H9 (cell line): ENCODE measurements around the gene ROBO1. TPM values are rescaled to one million over a fixed set of nuclear protein-coding genes. Genes with fewer than 3 reads are reported as not detected.

Experiments
- DNase-seq: peaks from one replicate; pipeline ENCODE4 v3.0.0-alpha.2; 2017
- H2AFZ ChIP-seq: one replicate; pipeline ENCODE4 v1.6.1; 2013; ENCODE audit warnings: mild to moderate bottlenecking, low read length, control low read depth, moderate library complexity
- H2AK5ac ChIP-seq: 2 replicates; pipeline ENCODE4 v1.6.1; 2013; ENCODE audit warnings: low read length, control low read depth, mixed read lengths; ENCODE audit not compliant: insufficient read length
- H2BK120ac ChIP-seq: one replicate; pipeline ENCODE4 v1.6.1; 2013; ENCODE audit warnings: low read depth, mild to moderate bottlenecking, low read length, control low read depth, inconsistent platforms; ENCODE audit not compliant: poor library complexity, severe bottlenecking
- H2BK12ac ChIP-seq: 2 replicates; pipeline ENCODE4 v1.6.1; 2013; ENCODE audit warnings: low read length, control low read depth, mixed read lengths, low read depth; ENCODE audit not compliant: insufficient read length
- H2BK15ac ChIP-seq: 2 replicates; pipeline ENCODE4 v1.6.1; 2013; ENCODE audit warnings: low read depth, low read length, control low read depth
- H2BK20ac ChIP-seq: one replicate; pipeline ENCODE4 v1.6.1; 2013; ENCODE audit warnings: low read depth, mild to moderate bottlenecking, low read length, control low read depth, inconsistent platforms; ENCODE audit not compliant: poor library complexity, severe bottlenecking
- H2BK5ac ChIP-seq: 2 replicates; pipeline ENCODE4 v1.6.1; 2013; ENCODE audit warnings: low read length, control low read depth, mixed read lengths; ENCODE audit not compliant: insufficient read length
- H3K14ac ChIP-seq: 2 replicates; pipeline ENCODE4 v1.6.1; 2013; ENCODE audit warnings: low read length, control low read depth; ENCODE audit not compliant: insufficient read depth
- H3K18ac ChIP-seq: 2 replicates; pipeline ENCODE4 v1.6.1; 2013; ENCODE audit warnings: low read depth, mild to moderate bottlenecking, mixed read lengths, low read length, control low read depth; ENCODE audit not compliant: insufficient read length
- H3K23ac ChIP-seq: 2 replicates; pipeline ENCODE4 v1.6.1; 2013; ENCODE audit warnings: low read length, control low read depth, mixed read lengths, low read depth; ENCODE audit not compliant: insufficient read length
- H3K23me2 ChIP-seq: 2 replicates; pipeline ENCODE4 v1.6.1; 2013; ENCODE audit warnings: low read depth, mild to moderate bottlenecking, mixed read lengths, low read length, control low read depth; ENCODE audit not compliant: insufficient read length, poor library complexity, severe bottlenecking
- H3K27ac ChIP-seq: 2 replicates; pipeline ENCODE4 v1.5.1; 2013; ENCODE audit warnings: low read length, control low read depth, mixed read lengths, low read depth; ENCODE audit not compliant: insufficient read length
- H3K27me3 ChIP-seq: 2 replicates; pipeline ENCODE4 v1.6.1; 2013; ENCODE audit warnings: low read length, control low read depth, inconsistent platforms; ENCODE audit not compliant: insufficient read depth
- H3K4ac ChIP-seq: 2 replicates; pipeline ENCODE4 v1.6.1; 2013; ENCODE audit warnings: low read depth, mild to moderate bottlenecking, control low read depth, inconsistent platforms, low read length, moderate library complexity
- H3K4me1 ChIP-seq: 2 replicates; pipeline ENCODE4 v1.6.1; 2013; ENCODE audit warnings: low read length, control low read depth, inconsistent platforms; ENCODE audit not compliant: insufficient read depth
- H3K4me2 ChIP-seq: 2 replicates; pipeline ENCODE4 v1.6.1; 2013; ENCODE audit warnings: low read length, control low read depth, mixed read lengths; ENCODE audit not compliant: insufficient read length, insufficient read depth
- H3K56ac ChIP-seq: 2 replicates; pipeline ENCODE4 v1.6.1; 2013; ENCODE audit warnings: low read depth, mild to moderate bottlenecking, mixed read lengths, low read length, control low read depth; ENCODE audit not compliant: insufficient read length
- H3K79me1 ChIP-seq: 2 replicates; pipeline ENCODE4 v1.6.1; 2013; ENCODE audit warnings: low read depth, mild to moderate bottlenecking, moderate library complexity, low read length, control low read depth, inconsistent platforms; ENCODE audit not compliant: insufficient read depth, poor library complexity, severe bottlenecking
- H3K79me2 ChIP-seq: 2 replicates; pipeline ENCODE4 v1.6.1; 2013; ENCODE audit warnings: low read length, control low read depth, inconsistent platforms; ENCODE audit not compliant: insufficient read depth
- H3K9ac ChIP-seq: 2 replicates; pipeline ENCODE4 v1.6.1; 2013; ENCODE audit warnings: low read length, control low read depth, mixed read lengths; ENCODE audit not compliant: insufficient read length; ENCODE audit errors: extremely low read depth
- H3K9me3 ChIP-seq: one replicate; pipeline ENCODE4 v1.6.1; 2013; ENCODE audit warnings: low read depth, low read length, inconsistent platforms; ENCODE audit not compliant: control insufficient read depth
- H3T11ph ChIP-seq: one replicate; pipeline ENCODE4 v1.6.1; 2013; ENCODE audit warnings: mild to moderate bottlenecking, low read length, control low read depth, inconsistent platforms
- H4K20me1 ChIP-seq: one replicate; pipeline ENCODE4 v1.6.1; 2013; ENCODE audit not compliant: control insufficient read depth, insufficient read length, insufficient read depth
- H4K5ac ChIP-seq: 2 replicates; pipeline ENCODE4 v1.6.1; 2013; ENCODE audit warnings: low read depth, mild to moderate bottlenecking, mixed read lengths, low read length, control low read depth; ENCODE audit not compliant: insufficient read length
- H4K8ac ChIP-seq: replicated peaks from 2 replicates; pipeline ENCODE4 v1.6.1; 2013; ENCODE audit warnings: low read length, control low read depth, mixed read lengths, low read depth; ENCODE audit not compliant: insufficient read length
- H4K91ac ChIP-seq: 2 replicates; pipeline ENCODE4 v1.6.1; 2013; ENCODE audit warnings: low read depth, mild to moderate bottlenecking, moderate library complexity, mixed read lengths, low read length, control low read depth; ENCODE audit not compliant: insufficient read length
- H3K27ac Mint-ChIP-seq, 3 experiments: 2 replicates in 2 of 3; 3 replicates in 1 of 3; pipeline ENCODE4 v1.8.0; 2020 to 2021; ENCODE audit warnings: mixed read lengths in 3 of 3, mild to moderate bottlenecking in 1 of 3, moderate library complexity in 1 of 3
- H3K27me3 Mint-ChIP-seq: 2 replicates; pipeline ENCODE4 v1.8.0; 2021; ENCODE audit warnings: low read depth, mild to moderate bottlenecking, moderate library complexity, mixed read lengths
- H3K36me3 Mint-ChIP-seq, 3 experiments: 2 replicates in 2 of 3; 3 replicates in 1 of 3; pipeline ENCODE4 v1.8.0; 2020 to 2021; ENCODE audit warnings: low read depth in 3 of 3, mixed read lengths in 3 of 3; ENCODE audit not compliant: insufficient read depth in 1 of 3
- H3K4me1 Mint-ChIP-seq, 2 experiments: 2 replicates each; pipeline ENCODE4 v1.8.0; 2020; ENCODE audit warnings: mixed read lengths in 2 of 2
- H3K4me3 Mint-ChIP-seq, 2 experiments: 2 replicates in 1 of 2; 3 replicates in 1 of 2; pipeline ENCODE4 v1.8.0; 2020 to 2021; ENCODE audit warnings: mild to moderate bottlenecking in 2 of 2, mixed read lengths in 2 of 2, moderate library complexity in 1 of 2
- H3K9me3 Mint-ChIP-seq, 2 experiments: 2 replicates in 1 of 2; 3 replicates in 1 of 2; pipeline ENCODE4 v1.8.0; 2020; ENCODE audit warnings: mild to moderate bottlenecking in 2 of 2, mixed read lengths in 2 of 2, moderate library complexity in 1 of 2
- WGBS: extraction: QIAGEN DNeasy Blood & Tissue Kit; methylation state at CpG from one replicate; pipeline ENCODE4 v1.1.7; 2013; ENCODE audit warnings: missing lambda C conversion rate, low lambda C conversion rate, mixed read lengths; ENCODE audit not compliant: insufficient read length; ENCODE audit errors: extremely low coverage; 5-methylcytosine and 5-hydroxymethylcytosine counted together
- total RNA-seq: library from RNA; stranded (reverse); gene quantifications from 2 replicates; pipeline ENCODE4 v1.2.1, GENCODE V29; 2021
- TF ChIP-seq, protein P1 (sequence below): fragments of 200-600 bp; sonication (generic); conservative IDR thresholded peaks from 3 replicates; pipeline ENCODE4 v1.8.0; 2021; ENCODE audit warnings: antibody characterized with exemption, mild to moderate bottlenecking

The ROBO1 gene
- total RNA-seq, 1 experiment from 2014 or later, result 62.7 TPM

DNA sequence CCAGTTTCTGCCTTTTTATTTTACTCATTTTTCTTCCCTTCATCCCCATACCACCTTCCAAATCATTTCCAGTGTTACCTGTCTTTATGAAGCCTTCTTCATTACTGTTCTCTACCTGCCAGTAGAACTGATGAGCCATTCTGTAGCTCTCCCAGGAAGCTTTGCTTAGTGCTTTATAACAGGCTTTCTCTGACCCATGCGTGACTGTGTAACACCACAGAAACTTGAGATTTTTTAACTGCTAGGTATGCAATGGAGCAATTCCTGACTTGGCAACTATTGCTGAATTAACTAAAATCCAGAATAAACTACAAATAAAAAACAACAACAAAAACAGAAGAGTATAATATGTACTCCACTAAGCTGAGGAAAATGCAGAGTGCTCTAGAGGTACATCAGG lies 289.2 kb downstream of the ROBO1 start:
- Histone ChIP-seq H3K27me3 (no peaks in the 10 kb centered on the region), H3K79me2 (no peaks in the 10 kb centered on the region), H3K9ac (no peak overlapping the region), H4K5ac (no peak overlapping the region), H3K23ac (no peak overlapping the region), H3K14ac (no peak overlapping the region), H2AK5ac (no peak overlapping the region), H2BK120ac (no peak overlapping the region), H2AFZ (no peak overlapping the region), H2BK5ac (no peak overlapping the region), H3K23me2 (no peaks in the 10 kb centered on the region), H3K56ac (no peak overlapping the region), H3K9me3 (no peaks in the 10 kb centered on the region), H3K79me1 (no peaks in the 10 kb centered on the region), H3K18ac (no peak overlapping the region), H3K4me2 (no peak overlapping the region), H2BK12ac (no peak overlapping the region), H3K27ac (no peak overlapping the region), H3T11ph (no peak overlapping the region), H4K20me1 (no peaks in the 10 kb centered on the region), H2BK20ac (no peak overlapping the region), H3K4ac (no peak overlapping the region), H3K4me1 (no peaks in the 10 kb centered on the region), H4K8ac (no peak overlapping the region), H2BK15ac (no peak overlapping the region), H4K91ac (no peak overlapping the region)
- H3K27me3 Mint-ChIP-seq, result no peaks in the 10 kb centered on the region
- no peaks in the 10 kb centered on the region for H3K36me3 Mint-ChIP-seq
- no peak overlapping the region for H3K4me3 Mint-ChIP-seq
- DNase-seq, result no peak
- TF ChIP-seq, protein P1, sequence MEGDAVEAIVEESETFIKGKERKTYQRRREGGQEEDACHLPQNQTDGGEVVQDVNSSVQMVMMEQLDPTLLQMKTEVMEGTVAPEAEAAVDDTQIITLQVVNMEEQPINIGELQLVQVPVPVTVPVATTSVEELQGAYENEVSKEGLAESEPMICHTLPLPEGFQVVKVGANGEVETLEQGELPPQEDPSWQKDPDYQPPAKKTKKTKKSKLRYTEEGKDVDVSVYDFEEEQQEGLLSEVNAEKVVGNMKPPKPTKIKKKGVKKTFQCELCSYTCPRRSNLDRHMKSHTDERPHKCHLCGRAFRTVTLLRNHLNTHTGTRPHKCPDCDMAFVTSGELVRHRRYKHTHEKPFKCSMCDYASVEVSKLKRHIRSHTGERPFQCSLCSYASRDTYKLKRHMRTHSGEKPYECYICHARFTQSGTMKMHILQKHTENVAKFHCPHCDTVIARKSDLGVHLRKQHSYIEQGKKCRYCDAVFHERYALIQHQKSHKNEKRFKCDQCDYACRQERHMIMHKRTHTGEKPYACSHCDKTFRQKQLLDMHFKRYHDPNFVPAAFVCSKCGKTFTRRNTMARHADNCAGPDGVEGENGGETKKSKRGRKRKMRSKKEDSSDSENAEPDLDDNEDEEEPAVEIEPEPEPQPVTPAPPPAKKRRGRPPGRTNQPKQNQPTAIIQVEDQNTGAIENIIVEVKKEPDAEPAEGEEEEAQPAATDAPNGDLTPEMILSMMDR, result no peak
- peak overlapping the region in 1 of 3 experiments; percentile 7; a peak in 1 of 7 replicates for H3K27ac Mint-ChIP-seq
- no peaks in the 10 kb centered on the region for H3K9me3 Mint-ChIP-seq
- H3K4me1 Mint-ChIP-seq, result peaks cover 0 to 5% of the 10 kb centered on the region in 2 experiments; a peak in 1 of 4 replicates
- WGBS, result no CpG with 5 or more reads among the region's 1 CpG
